Measurements from ENCODE around the gene ZNF276.

The ZNF276 gene

DNA sequence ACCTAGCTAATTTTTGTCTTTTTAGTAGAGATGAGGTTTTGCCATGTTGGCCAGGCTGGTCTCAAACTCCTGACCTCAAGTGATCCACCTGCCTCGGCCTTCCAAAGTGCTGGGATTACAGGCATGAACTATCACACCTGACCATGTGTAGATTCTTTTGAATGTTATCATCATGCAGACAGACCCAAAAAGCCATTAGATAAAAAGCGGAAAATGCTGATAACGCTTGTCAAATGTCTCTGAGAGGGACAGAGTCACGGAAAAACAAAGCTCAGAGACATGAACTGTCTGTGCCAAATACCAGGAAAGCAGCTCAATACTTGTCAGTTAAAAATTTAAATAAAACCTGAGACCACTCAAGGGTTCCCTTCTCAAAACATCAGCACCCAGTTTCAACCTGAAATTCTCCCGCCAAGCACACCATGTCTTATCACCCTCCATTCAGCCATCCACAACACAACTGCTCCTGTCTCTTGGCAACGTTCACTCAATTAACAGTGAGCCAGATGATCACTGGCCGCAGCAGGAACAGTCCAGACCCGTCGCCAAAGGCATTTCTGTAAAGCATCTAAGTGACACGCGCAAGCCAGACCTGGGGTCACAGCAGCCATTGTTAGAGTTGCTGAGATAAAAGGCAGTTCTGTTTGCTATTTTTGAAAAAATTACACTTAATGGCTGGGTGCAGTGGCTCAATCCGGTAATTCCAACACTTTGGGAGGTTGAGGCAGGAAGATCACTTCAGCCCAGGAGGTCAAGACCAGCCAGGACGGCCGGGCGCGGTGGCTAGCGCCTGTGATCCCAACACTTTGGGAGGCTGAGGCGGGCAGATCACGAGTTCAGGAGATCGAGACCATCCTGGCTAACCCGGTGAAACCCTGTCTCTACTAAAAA, 65.4 kb downstream of the ZNF276 start:
- no peak for DNase-seq

DNA sequence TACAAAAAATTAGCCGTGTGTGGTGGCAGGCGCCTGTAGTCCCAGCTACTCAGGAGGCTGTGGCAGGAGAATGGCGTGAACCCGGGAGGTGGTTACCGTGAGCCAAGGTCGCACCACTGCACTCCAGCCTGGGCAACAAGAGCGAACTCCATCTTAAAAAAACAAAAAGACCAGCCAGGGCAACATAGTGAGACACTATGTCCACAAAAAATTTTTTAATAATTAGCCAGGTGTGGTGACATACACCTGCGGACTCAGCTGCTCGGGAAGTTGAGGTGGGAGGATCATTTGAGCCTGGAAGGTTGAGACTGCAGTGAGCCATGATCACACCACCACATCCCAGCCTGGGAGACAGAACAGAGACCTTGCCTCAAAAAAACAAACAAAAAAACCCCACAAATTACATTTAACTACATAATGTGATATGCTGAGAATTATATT, 66.0 kb downstream of the ZNF276 start:
- no peak for DNase-seq

Measured in right hindlimb (tissue), 1 donor.